Activated CD4-positive, alpha-beta memory T cell treated with anti-CD3 and anti-CD28 coated beads for 36 hours (primary cell): Measurements from ENCODE around the gene MAST4. TPM values are rescaled to one million over a fixed set of nuclear protein-coding genes. Genes with fewer than 3 reads are reported as not detected.

ENCODE experiments used
- CTCF ChIA-PET: fragments of 350-600 bp; sonication (Branson Sonifier 250); formaldehyde crosslinking; loops from one replicate; lab custom pipeline; 2021; ENCODE audit warnings: antibody characterized with exemption, inconsistent platforms; lab: Charles Lee
- POLR2A ChIA-PET: fragments of 350-600 bp; sonication (Branson Sonifier 250); formaldehyde crosslinking; loops from one replicate; lab custom pipeline; 2021; ENCODE audit warnings: antibody characterized with exemption; lab: Charles Lee
- DNase-seq: peaks from one replicate; pipeline ENCODE4 v3.0.0-alpha.2; 2020
- H3K27ac Mint-ChIP-seq: one replicate; pipeline ENCODE4 v1.8.0; 2021; ENCODE audit warnings: mixed read lengths
- H3K27me3 Mint-ChIP-seq: one replicate; pipeline ENCODE4 v1.8.0; 2021; ENCODE audit warnings: mixed read lengths
- H3K36me3 Mint-ChIP-seq: one replicate; pipeline ENCODE4 v1.8.0; 2021; ENCODE audit warnings: mixed read lengths
- H3K4me1 Mint-ChIP-seq: one replicate; pipeline ENCODE4 v1.8.0; 2021; ENCODE audit warnings: low read depth, mixed read lengths
- H3K4me3 Mint-ChIP-seq: one replicate; pipeline ENCODE4 v1.8.0; 2021; ENCODE audit warnings: mild to moderate bottlenecking, mixed read lengths
- H3K9me3 Mint-ChIP-seq: one replicate; pipeline ENCODE4 v1.8.0; 2021; ENCODE audit warnings: mixed read lengths
- intact Hi-C: fragments of 100-400 bp; cut with micrococcal nuclease; formaldehyde crosslinking; loops from one replicate; pipeline ENCODE4 v1.15.1; 2023
- total RNA-seq, 2 experiments: library from RNA; stranded (reverse); gene quantifications; one replicate each; pipeline ENCODE4 v1.2.3, GENCODE V29; 2021

Gene MAST4
- total RNA-seq, 2 experiments from 2014 or later, result 30.2 to 30.3 TPM

- Mint-ChIP-seq H3K4me1 (peaks cover 55% of the 10 kb centered on the region), H3K36me3 (peaks cover 3% of the 10 kb centered on the region), H3K27ac (peak overlapping the region; percentile 1), H3K27me3 (no peaks in the 10 kb centered on the region), H3K4me3 (no peak overlapping the region), H3K9me3 (no peaks in the 10 kb centered on the region)
- ChIA-PET CTCF (interaction anchor here (0.9 kb wide), 1 partner anchor 22 kb away, joined by 3 read pairs; no protein-coding TSS in a partner anchor), POLR2A (no interaction called here)
- DNase-seq, result peak; percentile 31
- intact Hi-C loops, result no loop called here
Measured at GRCh38 chr5:67028371-67028770, 432.2 kb downstream of the MAST4 start.

- H3K27me3 Mint-ChIP-seq, result no peaks in the 10 kb centered on the region
- CTCF ChIA-PET, result no interaction called here
- peaks cover 61% of the 10 kb centered on the region for H3K4me1 Mint-ChIP-seq
- H3K9me3 Mint-ChIP-seq, result no peaks in the 10 kb centered on the region
- POLR2A ChIA-PET, result interaction anchor here (0.6 kb wide), 1 partner anchor 42 kb away, joined by 4 read pairs; no protein-coding TSS in a partner anchor
- no peak for DNase-seq
- no peak overlapping the region for H3K4me3 Mint-ChIP-seq
- no peak overlapping the region for H3K27ac Mint-ChIP-seq
- intact Hi-C loops, result no loop called here
- peaks cover 3% of the 10 kb centered on the region for H3K36me3 Mint-ChIP-seq
Measured at GRCh38 chr5:67028941-67029340, 432.7 kb downstream of the MAST4 start.

GRCh38 chr5:67029481-67029880, 433.3 kb downstream of the MAST4 start:
- Mint-ChIP-seq H3K36me3 (peaks cover 3% of the 10 kb centered on the region), H3K4me1 (peaks cover 64% of the 10 kb centered on the region), H3K9me3 (no peaks in the 10 kb centered on the region), H3K4me3 (no peak overlapping the region), H3K27ac (no peak overlapping the region), H3K27me3 (no peaks in the 10 kb centered on the region)
- intact Hi-C loops, result no loop called here
- CTCF ChIA-PET, result no interaction called here
- no peak for DNase-seq
- POLR2A ChIA-PET, result interaction anchor here (0.6 kb wide), 1 partner anchor 43 kb away, joined by 4 read pairs; no protein-coding TSS in a partner anchor

- H3K27ac Mint-ChIP-seq, result no peak overlapping the region
Measured at GRCh38 chr5:67030289-67031056, 434.3 kb downstream of the MAST4 start.

GRCh38 chr5:67031057-67031443, 434.9 kb downstream of the MAST4 start:
- no peaks in the 10 kb centered on the region for H3K27me3 Mint-ChIP-seq
- H3K36me3 Mint-ChIP-seq, result peaks cover 3% of the 10 kb centered on the region
- no peak overlapping the region for H3K4me3 Mint-ChIP-seq
- H3K27ac Mint-ChIP-seq, result peak overlapping the region; percentile 69
- no peak for DNase-seq
- H3K4me1 Mint-ChIP-seq, result peaks cover 72% of the 10 kb centered on the region
- ChIA-PET CTCF (no interaction called here), POLR2A (interaction anchor here (0.9 to 1.6 kb wide), 3 partner anchors 9 to 18 kb away, joined by 3 to 4 read pairs (median 4); no protein-coding TSS in a partner anchor)
- intact Hi-C loops, result loop anchor here (1.0 to 5.0 kb wide), 3 partner anchors 10 to 36 kb away; no protein-coding TSS in a partner anchor
- no peaks in the 10 kb centered on the region for H3K9me3 Mint-ChIP-seq

More at GRCh38 chr5:67030289-67031056, 434.3 kb downstream of the MAST4 start:
- H3K4me1 Mint-ChIP-seq, result peaks cover 71% of the 10 kb centered on the region
- no peak overlapping the region for H3K4me3 Mint-ChIP-seq
- DNase-seq, result no peak
- no peaks in the 10 kb centered on the region for H3K27me3 Mint-ChIP-seq
- H3K36me3 Mint-ChIP-seq, result peaks cover 3% of the 10 kb centered on the region
- no peaks in the 10 kb centered on the region for H3K9me3 Mint-ChIP-seq
- ChIA-PET CTCF (no interaction called here), POLR2A (interaction anchor here (1.2 to 1.6 kb wide), 2 partner anchors 11 to 18 kb away, joined by 3 to 4 read pairs; no protein-coding TSS in a partner anchor)
- intact Hi-C loops, result loop anchor here (1.0 to 5.0 kb wide), 3 partner anchors 9 to 37 kb away; no protein-coding TSS in a partner anchor

GRCh38 chr5:67031692-67032091, 435.5 kb downstream of the MAST4 start:
- Mint-ChIP-seq H3K4me1 (peaks cover 70% of the 10 kb centered on the region), H3K27me3 (no peaks in the 10 kb centered on the region), H3K4me3 (no peak overlapping the region), H3K27ac (peak overlapping the region; percentile 69), H3K9me3 (no peaks in the 10 kb centered on the region), H3K36me3 (peaks cover 3% of the 10 kb centered on the region)
- intact Hi-C loops, result loop anchor here (1.0 to 5.0 kb wide), 4 partner anchors 10 to 36 kb away; no protein-coding TSS in a partner anchor
- CTCF ChIA-PET, result no interaction called here
- POLR2A ChIA-PET, result interaction anchor here (0.9 to 1.6 kb wide), 3 partner anchors 9 to 19 kb away, joined by 3 to 4 read pairs (median 4); no protein-coding TSS in a partner anchor
- peak; percentile 22 for DNase-seq

- CTCF ChIA-PET, result interaction anchor here (0.7 kb wide), 1 partner anchor 17 kb away, joined by 4 read pairs; no protein-coding TSS in a partner anchor
- intact Hi-C loops, result loop anchor here (1.0 to 5.0 kb wide), 2 partner anchors 29 to 34 kb away; no protein-coding TSS in a partner anchor
- POLR2A ChIA-PET, result interaction anchor here (0.9 kb wide), 1 partner anchor 24 kb away, joined by 3 read pairs; no protein-coding TSS in a partner anchor
- Mint-ChIP-seq H3K4me1 (peaks cover 67% of the 10 kb centered on the region), H3K27me3 (no peaks in the 10 kb centered on the region), H3K36me3 (peaks cover 3% of the 10 kb centered on the region), H3K4me3 (no peak overlapping the region), H3K9me3 (no peaks in the 10 kb centered on the region), H3K27ac (no peak overlapping the region)
- DNase-seq, result no peak
Measured at GRCh38 chr5:67032921-67033664, 436.9 kb downstream of the MAST4 start.

GRCh38 chr5:67033880-67034651, 437.9 kb downstream of the MAST4 start:
- CTCF ChIA-PET, result interaction anchor here (1.1 kb wide), 1 partner anchor 31 kb away, joined by 3 read pairs; no protein-coding TSS in a partner anchor
- peaks cover under 1% of the 10 kb centered on the region for H3K36me3 Mint-ChIP-seq
- no peak overlapping the region for H3K4me3 Mint-ChIP-seq
- intact Hi-C loops, result loop anchor here (5.0 kb wide), 1 partner anchor 33 kb away; no protein-coding TSS in a partner anchor
- no peak for DNase-seq
- H3K4me1 Mint-ChIP-seq, result peaks cover 66% of the 10 kb centered on the region
- H3K9me3 Mint-ChIP-seq, result no peaks in the 10 kb centered on the region
- no peak overlapping the region for H3K27ac Mint-ChIP-seq
- H3K27me3 Mint-ChIP-seq, result no peaks in the 10 kb centered on the region
- POLR2A ChIA-PET, result interaction anchor here (0.9 kb wide), 1 partner anchor 25 kb away, joined by 3 read pairs; no protein-coding TSS in a partner anchor

- CTCF ChIA-PET, result interaction anchor here (1.1 kb wide), 1 partner anchor 30 kb away, joined by 3 read pairs; no protein-coding TSS in a partner anchor
- Mint-ChIP-seq H3K36me3 (no peaks in the 10 kb centered on the region), H3K27me3 (no peaks in the 10 kb centered on the region), H3K9me3 (no peaks in the 10 kb centered on the region), H3K4me3 (no peak overlapping the region), H3K27ac (no peak overlapping the region), H3K4me1 (peaks cover 66% of the 10 kb centered on the region)
- no peak for DNase-seq
- intact Hi-C loops, result no loop called here
- POLR2A ChIA-PET, result no interaction called here
Measured at GRCh38 chr5:67035098-67035740, 439.0 kb downstream of the MAST4 start.

GRCh38 chr5:67037171-67037570, 441.0 kb downstream of the MAST4 start:
- DNase-seq, result no peak
- intact Hi-C loops, result no loop called here
- Mint-ChIP-seq H3K36me3 (no peaks in the 10 kb centered on the region), H3K4me3 (no peak overlapping the region), H3K27ac (no peak overlapping the region), H3K4me1 (peaks cover 48% of the 10 kb centered on the region), H3K27me3 (no peaks in the 10 kb centered on the region), H3K9me3 (no peaks in the 10 kb centered on the region)
- POLR2A ChIA-PET, result no interaction called here
- CTCF ChIA-PET, result no interaction called here
